ENCODE measurements around the gene TTN.

The TTN gene

GRCh38 chr2:178484245-178485041 lies 322.8 kb downstream of the TTN start:
- DNase-seq = peak; percentile 22
- in situ Hi-C loops (cut with HindIII; ENCODE audit: low pct_ligation_motif_present, low pct_unique_long_range_greater_than_20kb, low sequenced_read_pairs) = no loop called here

GRCh38 chr2:178482437-178482836 lies 324.8 kb downstream of the TTN start:
- in situ Hi-C loops (cut with HindIII; ENCODE audit: low pct_ligation_motif_present, low pct_unique_long_range_greater_than_20kb, low sequenced_read_pairs) = no loop called here
- DNase-seq = peak; percentile 53

- in situ Hi-C loops (cut with HindIII; ENCODE audit: low pct_ligation_motif_present, low pct_unique_long_range_greater_than_20kb, low sequenced_read_pairs) = no loop called here
- DNase-seq = peak; percentile 99
These were observed 326.7 kb downstream of the TTN start, which contains the start of gene PLEKHA3 for GRCh38 chr2:178480227-178481181. Gene PLEKHA3 (plus strand): TSS chr2:178480457. CDS start chr2:178480870, 413 bp downstream.

GRCh38 chr2:178479758-178480226 lies 327.4 kb downstream of the TTN start:
- in situ Hi-C loops (cut with HindIII; ENCODE audit: low pct_ligation_motif_present, low pct_unique_long_range_greater_than_20kb, low sequenced_read_pairs) = no loop called here
- DNase-seq = no peak

- in situ Hi-C loops (cut with HindIII; ENCODE audit: low pct_ligation_motif_present, low pct_unique_long_range_greater_than_20kb, low sequenced_read_pairs) = no loop called here
- no peak for DNase-seq
These were observed 328.0 kb downstream of the TTN start for GRCh38 chr2:178479275-178479616.

GRCh38 chr2:178478439-178479274 lies 328.6 kb downstream of the TTN start, which contains the start of gene FKBP7:
Gene FKBP7 (minus strand): TSS chr2:178478600. CDS start chr2:178478499, 101 bp downstream.
- in situ Hi-C loops (cut with HindIII; ENCODE audit: low pct_ligation_motif_present, low pct_unique_long_range_greater_than_20kb, low sequenced_read_pairs) = no loop called here
- DNase-seq = peak; percentile 90

- in situ Hi-C loops (cut with HindIII; ENCODE audit: low pct_ligation_motif_present, low pct_unique_long_range_greater_than_20kb, low sequenced_read_pairs) = no loop called here
- peak; percentile 33 for DNase-seq
These were observed 329.1 kb downstream of the TTN start for GRCh38 chr2:178478130-178478438.

- in situ Hi-C loops (cut with HindIII; ENCODE audit: low pct_ligation_motif_present, low pct_unique_long_range_greater_than_20kb, low sequenced_read_pairs) = no loop called here
- DNase-seq = no peak
These were observed 329.6 kb downstream of the TTN start for GRCh38 chr2:178477443-178478129.

- in situ Hi-C loops (cut with HindIII; ENCODE audit: low pct_ligation_motif_present, low pct_unique_long_range_greater_than_20kb, low sequenced_read_pairs) = no loop called here
- DNase-seq = no peak
These were observed 330.7 kb downstream of the TTN start for GRCh38 chr2:178476477-178476876.
